Stimulated activated CD8-positive, alpha-beta memory T cell treated with anti-CD3 and anti-CD28 coated beads, Interleukin-4, amount 100 ng/mL, for 4 hours (primary cell): ENCODE measurements around the gene OAS3.
"Not testable (repeated sequence)": the region's sequence is repeated elsewhere in the genome, so short reads cannot be mapped to it uniquely, and the experiment has no call there.

Experiments
- DNase-seq, 2 donors: peaks; one replicate each; pipeline ENCODE4 v3.0.0-alpha.2; 2020; ENCODE audit warnings: low read depth in 2 of 2, low spot score in 1 of 2

OAS3 gene

GRCh38 chr12:112979041-112979680 lies 40.9 kb downstream of the OAS3 start:
- peak in 1 of 2 donors; percentile 13 for DNase-seq

- DNase-seq, result no peak
Observed at GRCh38 chr12:112980491-112981158, 42.4 kb downstream of the OAS3 start.

- no peak for DNase-seq
Observed at GRCh38 chr12:112985642-112986290, 47.5 kb downstream of the OAS3 start.

GRCh38 chr12:112986291-112986800 lies 48.1 kb downstream of the OAS3 start:
- no peak for DNase-seq

- no peak for DNase-seq
Observed at GRCh38 chr12:112987561-112987960, 49.3 kb downstream of the OAS3 start.

GRCh38 chr12:112988224-112988623 lies 50.0 kb downstream of the OAS3 start:
- DNase-seq, result no peak

- not testable (repeated sequence) for DNase-seq
Observed at GRCh38 chr12:112988823-112989385, 50.6 kb downstream of the OAS3 start.

GRCh38 chr12:112989806-112990205 lies 51.5 kb downstream of the OAS3 start:
- no peak for DNase-seq

- DNase-seq, result peak in 1 of 2 donors; percentile 28
Observed at GRCh38 chr12:112992541-112993398, 54.5 kb downstream of the OAS3 start.

- no peak for DNase-seq
Observed at GRCh38 chr12:112995008-112995407, 56.7 kb downstream of the OAS3 start.

- no peak for DNase-seq
Observed at GRCh38 chr12:112996501-112996900, 58.2 kb downstream of the OAS3 start.

GRCh38 chr12:112997506-112997905 lies 59.2 kb downstream of the OAS3 start:
- DNase-seq, result no peak

GRCh38 chr12:112998987-112999767 lies 60.9 kb downstream of the OAS3 start:
- no peak for DNase-seq

GRCh38 chr12:113000433-113000832 lies 62.2 kb downstream of the OAS3 start:
- DNase-seq, result no peak

GRCh38 chr12:113002155-113002554 lies 63.9 kb downstream of the OAS3 start:
- DNase-seq, result no peak

- no peak for DNase-seq
Observed at GRCh38 chr12:113002676-113003075, 64.4 kb downstream of the OAS3 start.

- no peak for DNase-seq
Observed at GRCh38 chr12:113003636-113004035, 65.4 kb downstream of the OAS3 start.

- DNase-seq, result no peak
Observed at GRCh38 chr12:113005762-113006161, 67.5 kb downstream of the OAS3 start.

- no peak for DNase-seq
Observed at GRCh38 chr12:113006206-113006605, 67.9 kb downstream of the OAS3 start.

GRCh38 chr12:113006641-113007040 lies 68.4 kb downstream of the OAS3 start:
- no peak for DNase-seq
